Heart left ventricle (tissue), 16 donors: ENCODE data around the gene SIM2. TPM values are rescaled to one million over a fixed set of nuclear protein-coding genes. Genes with fewer than 3 reads are reported as not detected.

ENCODE experiments used
- ATAC-seq, 4 donors: fragments of 200-7000 bp; cut with Tn5 transposase; one replicate each; pipeline ENCODE4 v1.9.1; 2020 to 2022; ENCODE audit warnings: moderate library complexity in 4 of 4, mild to moderate bottlenecking in 3 of 4, moderate number of reproducible peaks in 1 of 4
- DNase-seq, 5 donors: peaks; one replicate each; pipeline ENCODE4 v3.0.0-alpha.2; 2020
- H3K27ac ChIP-seq, 12 donors: fragments of 200-600 bp; sonication (generic) in 4 of 12; one replicate each; pipeline versions ENCODE4 v1.5.0 to v1.8.0; 2016 to 2022; ENCODE audit warnings: mild to moderate bottlenecking in 2 of 12
- H3K27me3 ChIP-seq, 9 donors: fragments of 200-600 bp; sonication (generic) in 2 of 9; one replicate each; pipeline versions ENCODE4 v1.5.1 to v1.8.0; 2016 to 2022; ENCODE audit warnings: mild to moderate bottlenecking in 3 of 9
- H3K36me3 ChIP-seq, 9 donors: fragments of 200-600 bp; sonication (generic) in 2 of 9; one replicate each; pipeline versions ENCODE4 v1.5.0 to v1.8.0; 2018 to 2022; ENCODE audit warnings: mild to moderate bottlenecking in 2 of 9
- H3K4me1 ChIP-seq, 12 donors: fragments of 200-600 bp; sonication (generic) in 4 of 12; one replicate each; pipeline versions ENCODE4 v1.5.0 to v1.8.0; 2016 to 2022; ENCODE audit warnings: mild to moderate bottlenecking in 3 of 12
- H3K4me3 ChIP-seq, 12 donors: fragments of 200-600 bp; sonication (generic) in 4 of 12; one replicate each; pipeline versions ENCODE4 v1.5.0 to v1.8.0; 2017 to 2022; ENCODE audit warnings: mild to moderate bottlenecking in 9 of 12, moderate library complexity in 4 of 12
- H3K9me3 ChIP-seq, 12 donors: fragments of 200-600 bp; sonication (generic) in 4 of 12; one replicate each; pipeline versions ENCODE4 v1.5.0 to v1.8.0; 2016 to 2022; ENCODE audit warnings: mild to moderate bottlenecking in 1 of 12
- CTCF ChIP-seq, 12 donors: fragments of 200-600 bp; sonication (generic) in 4 of 12; IDR thresholded peaks; one replicate each; pipeline versions ENCODE4 v1.5.0 to v1.8.0; 2018 to 2022; ENCODE audit warnings: antibody characterized with exemption in 12 of 12, mild to moderate bottlenecking in 5 of 12
- POLR2A ChIP-seq, 2 donors: fragments of 450-650 bp; IDR thresholded peaks; one replicate each; pipeline ENCODE4 v1.6.1; 2017; ENCODE audit warnings: antibody characterized with exemption in 2 of 2, mild to moderate bottlenecking in 2 of 2, moderate library complexity in 2 of 2
- WGBS, 4 donors: extraction: QIAGEN DNeasy Blood & Tissue Kit in 2 of 4; methylation state at CpG; one replicate each; pipeline versions ENCODE4 v1.1.5 to v1.1.7; 2013 to 2018; 5-methylcytosine and 5-hydroxymethylcytosine counted together
- intact Hi-C, 10 donors: fragments of 100-400 bp; cut with DNase I; formaldehyde crosslinking; loops; one replicate each; pipeline versions ENCODE4 v1.11.1 to v1.14.2; 2022
- polyA plus RNA-seq, 2 donors: library from polyadenylated mRNA; stranded (reverse); fragments of 200-250 nt; gene quantifications; one replicate each; pipeline ENCODE4 v1.2.3, GENCODE V29; 2013
- total RNA-seq, 9 donors: library from RNA; depleted of rRNA in 2 of 9; stranded (reverse); fragments of >200 nt in 2 of 9; fragmentation: NEBNext Ultra II Directional in 3 of 9; extraction: Animal tissue kit (Norgen Biotek cat#: 25700) in 3 of 9; gene quantifications; one replicate each; pipeline versions ENCODE4 v1.1.0 to v1.2.4, GENCODE V29; 2016 to 2023
- donor health status: ischemic (EF 13 %, LVEDD 7.1; RV severe dilation, severe dysfunction).
- donor health status: healthy with polysubstance abuse.
- donor health status: DM: no; HTN: yes; CAD: no.
- donor health status: DM: no; HTN: no; CAD: no.
- donor health status: ischemic (EF 25% LVEDD 6.9; RV normal size, moderate dysfunction).
- donor health status: ischemic (EF 25% LVEDD 5.7; RV mildly dilated, moderate dysfunction).
- donor health status: healthy.
- donor health status: DM: yes; HTN: yes; CAD: no.
- donor health status: ischemic (EF 35%, LVEDD 5.7; RV mildly dilated, moderate dysfunction).
- donor health status: nonischemic (EF 11% LVEDD 7.7; RV severe dilation, severe dysfunction).
- donor health status: DM: yes; HTN: yes; CAD: no.
- donor health status: PGD.
- donor health status: ischemic (EF 29% LVEDD 5.4; RV normal size, mild dysfunction).
- donor health status: nonischemic (EF 23%, LVEDD 6.1; RV moderate dilation, normal function).

The SIM2 gene
- total and polyA plus RNA-seq, 11 donors: 0.01 to 0.88 (median 0.15) TPM; not detected in 8

GRCh38 chr21:36695283-36695634, 3.7 kb upstream of the SIM2 start:
- Histone ChIP-seq H3K27me3 (peaks cover 88 to 100% (median 100%) of the 10 kb centered on the region in 9 donors), H3K27ac (no peak overlapping the region), H3K36me3 (no peaks in the 10 kb centered on the region), H3K9me3 (no peaks in the 10 kb centered on the region), H3K4me3 (no peak overlapping the region), H3K4me1 (peaks cover 15 to 58% (median 34%) of the 10 kb centered on the region in 12 donors)
- WGBS, 4 donors: 14 to 21% (median 18%) methylated on average over 5 of the region's 5 CpGs
- ATAC-seq (no peak), DNase-seq (no peak)
- intact Hi-C loops: no loop called here
- TF ChIP-seq CTCF (IDR thresholded peaks at IDR 0.05) (no peak), POLR2A (IDR thresholded peaks at IDR 0.05) (no peak)

- Histone ChIP-seq H3K9me3 (no peaks in the 10 kb centered on the region), H3K4me1 (peaks cover 15 to 64% (median 39%) of the 10 kb centered on the region in 12 donors), H3K4me3 (no peak overlapping the region), H3K36me3 (no peaks in the 10 kb centered on the region), H3K27ac (no peak overlapping the region), H3K27me3 (peaks cover 93 to 100% (median 100%) of the 10 kb centered on the region in 9 donors)
- no peak for ATAC-seq
- intact Hi-C loops: no loop called here
- TF ChIP-seq POLR2A (IDR thresholded peaks at IDR 0.05) (no peak), CTCF (IDR thresholded peaks at IDR 0.05) (no peak)
- no peak for DNase-seq
- 4 to 5% (median 5%) methylated on average over 35 to 44 of the region's 44 CpGs for WGBS, 4 donors
Observed at GRCh38 chr21:36695671-36696389, 3.1 kb upstream of the SIM2 start.

DNA sequence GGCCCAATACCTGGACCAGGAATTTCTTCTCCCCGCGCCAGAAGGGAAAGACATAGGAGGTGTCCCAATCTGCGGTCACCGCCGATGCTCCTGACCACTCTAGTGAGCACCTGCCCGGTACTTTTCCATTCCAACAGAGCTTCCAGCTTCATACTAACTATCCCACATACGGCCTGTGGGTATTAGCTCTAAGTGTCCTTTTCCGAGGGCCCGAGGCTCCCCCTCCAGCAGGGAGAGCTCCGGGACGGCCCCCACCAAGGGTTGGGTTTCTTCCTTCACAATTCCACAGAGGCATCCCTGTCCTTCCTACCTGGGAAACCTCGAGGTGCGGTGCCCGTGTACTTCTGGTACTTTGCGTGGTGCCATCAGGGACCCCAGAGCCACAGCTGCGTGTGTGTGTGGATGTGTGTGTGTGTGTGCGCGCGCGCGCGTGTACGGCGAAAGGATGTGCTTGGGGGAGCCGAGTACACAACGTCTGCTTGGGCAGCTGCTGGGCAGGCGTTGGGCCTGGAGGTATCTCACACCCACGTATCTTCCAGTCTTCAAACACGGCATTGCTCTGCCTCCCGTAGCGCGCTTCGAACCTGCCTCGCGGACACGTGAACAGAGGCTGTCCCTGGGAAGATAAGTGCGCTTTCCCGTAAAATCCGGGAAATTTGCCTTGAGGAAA, 2.4 kb upstream of the SIM2 start:
- intact Hi-C loops: no loop called here
- no peak overlapping the region for H3K27ac ChIP-seq
- TF ChIP-seq POLR2A (IDR thresholded peaks at IDR 0.05): no peak
- TF ChIP-seq CTCF (IDR thresholded peaks at IDR 0.05): no peak
- no peak for DNase-seq
- no peak for ATAC-seq
- no peaks in the 10 kb centered on the region for H3K9me3 ChIP-seq
- H3K4me3 ChIP-seq: no peak overlapping the region
- WGBS, 4 donors: 5 to 10% (median 6%) methylated on average over 26 to 39 of the region's 39 CpGs
- no peaks in the 10 kb centered on the region for H3K36me3 ChIP-seq
- peaks cover 15 to 71% (median 46%) of the 10 kb centered on the region in 12 donors for H3K4me1 ChIP-seq
- peaks cover 96 to 100% (median 100%) of the 10 kb centered on the region in 9 donors for H3K27me3 ChIP-seq

- Histone ChIP-seq H3K4me1 (peaks cover 15 to 72% (median 48%) of the 10 kb centered on the region in 12 donors), H3K27me3 (peaks cover 95 to 100% (median 100%) of the 10 kb centered on the region in 9 donors), H3K9me3 (no peaks in the 10 kb centered on the region), H3K36me3 (no peaks in the 10 kb centered on the region), H3K27ac (no peak overlapping the region), H3K4me3 (peak overlapping the region in 1 of 12 donors; percentile 24)
- WGBS, 4 donors: 2 to 5% (median 3%) methylated on average over 22 to 58 of the region's 58 CpGs
- intact Hi-C loops: no loop called here
- no peak for DNase-seq
- ATAC-seq: no peak
- TF ChIP-seq CTCF (IDR thresholded peaks at IDR 0.05): no peak
- no peak for TF ChIP-seq POLR2A (IDR thresholded peaks at IDR 0.05)
Observed at GRCh38 chr21:36697060-36697850, 1.7 kb upstream of the SIM2 start.
